ENCODE results near the gene EXD3. TPM values are rescaled to one million over a fixed set of nuclear protein-coding genes. Genes with fewer than 3 reads are reported as not detected.

Gene EXD3
- total and polyA plus RNA-seq, 2 donors (not counting 1 experiment from before 2014, with no cell fraction given) = 2.6 to 13.0 TPM

- Histone ChIP-seq H3K4me1 (ENCODE audit: control insufficient read depth, extremely low read depth, insufficient read depth, low read length) (peaks cover 3% of the 10 kb centered on the region), H3K36me3 (ENCODE audit: control insufficient read depth, insufficient read depth, low read length) (peaks cover 12% of the 10 kb centered on the region), H3K27me3 (ENCODE audit: control insufficient read depth, insufficient read depth, low read length) (no peaks in the 10 kb centered on the region), H3K4me3 (replicated peaks in 1 of 4; ENCODE audit: control extremely low read depth in 1 of 4, insufficient read depth in 1 of 4, low read depth in 3 of 4, low read length in 4 of 4) (peak overlapping the region in 1 of 4 experiments; percentile 52), H3K9ac (ENCODE audit: insufficient read depth, low read length) (peak overlapping the region; percentile 55), H3K9me3 (ENCODE audit: control insufficient read depth, insufficient read depth, low read depth, low read length) (no peaks in the 10 kb centered on the region), H2AFZ (ENCODE audit: low read length) (peak overlapping the region; percentile 83), H3K27ac (ENCODE audit: insufficient read depth, low read length) (peak overlapping the region; percentile 61), H3K4me2 (ENCODE audit: extremely low read depth, insufficient read depth, low read length) (peak overlapping the region; percentile 72), H4K20me1 (ENCODE audit: control insufficient read depth, extremely low read depth, insufficient read depth, low read length) (no peaks in the 10 kb centered on the region), H3K79me2 (ENCODE audit: control insufficient read depth, insufficient read depth, low read length) (peaks cover 3% of the 10 kb centered on the region)
- DNase-seq (ENCODE audit: low read depth in 2 of 2) = no peak
- no peak for TF ChIP-seq EZH2 (IDR thresholded peaks at IDR 0.05; ENCODE audit: low read length, missing control alignments)
- TF ChIP-seq CTCF (conservative IDR thresholded peaks at IDR 0.05 in 1 of 2, IDR thresholded peaks at IDR 0.05 in 1 of 2; ENCODE audit: low read depth in 1 of 2, low read length in 2 of 2) = no peak
These were observed 36.8 kb upstream of the EXD3 start for GRCh38 chr9:137459601-137460362.

GRCh38 chr9:137459152-137459600, 36.2 kb upstream of the EXD3 start, which contains the start of gene NSMF:
TSS of gene NSMF (minus strand) at chr9:137459334. CDS start at chr9:137459102, 232 bp downstream.
- Histone ChIP-seq H3K4me3 (replicated peaks in 1 of 4; ENCODE audit: control extremely low read depth in 1 of 4, insufficient read depth in 1 of 4, low read depth in 3 of 4, low read length in 4 of 4) (peak within 1 kb of the TSS; percentile 56 to 79 (median 72)), H3K9ac (ENCODE audit: insufficient read depth, low read length) (peak within 1 kb of the TSS; percentile 77), H3K4me1 (ENCODE audit: control insufficient read depth, extremely low read depth, insufficient read depth, low read length) (peaks cover 3% of the 10 kb centered on the region), H2AFZ (ENCODE audit: low read length) (peak within 1 kb of the TSS; percentile 83), H3K36me3 (ENCODE audit: control insufficient read depth, insufficient read depth, low read length) (peaks cover 12% of the 10 kb centered on the region), H3K27ac (ENCODE audit: insufficient read depth, low read length) (peak within 1 kb of the TSS; percentile 71), H3K4me2 (ENCODE audit: extremely low read depth, insufficient read depth, low read length) (peak within 1 kb of the TSS; percentile 90), H3K9me3 (ENCODE audit: control insufficient read depth, insufficient read depth, low read depth, low read length) (no peaks in the 10 kb centered on the region), H3K79me2 (ENCODE audit: control insufficient read depth, insufficient read depth, low read length) (peaks cover 3% of the 10 kb centered on the region), H3K27me3 (ENCODE audit: control insufficient read depth, insufficient read depth, low read length) (no peaks in the 10 kb centered on the region), H4K20me1 (ENCODE audit: control insufficient read depth, extremely low read depth, insufficient read depth, low read length) (no peaks in the 10 kb centered on the region)
- peak; percentile 80 to 91 for DNase-seq (ENCODE audit: low read depth in 2 of 2)
- no peak for TF ChIP-seq CTCF (conservative IDR thresholded peaks at IDR 0.05 in 1 of 2, IDR thresholded peaks at IDR 0.05 in 1 of 2; ENCODE audit: low read depth in 1 of 2, low read length in 2 of 2)
- TF ChIP-seq EZH2 (IDR thresholded peaks at IDR 0.05; ENCODE audit: low read length, missing control alignments) = no peak

- DNase-seq (ENCODE audit: low read depth in 2 of 2) = peak in 1 of 2 donors; percentile 33
- H3K27ac ChIP-seq (ENCODE audit: insufficient read depth, low read length) = peak overlapping the region; percentile 71
- H3K4me1 ChIP-seq (ENCODE audit: control insufficient read depth, extremely low read depth, insufficient read depth, low read length) = peaks cover 3% of the 10 kb centered on the region
- peaks cover 3% of the 10 kb centered on the region for H3K79me2 ChIP-seq (ENCODE audit: control insufficient read depth, insufficient read depth, low read length)
- H3K4me3 ChIP-seq (replicated peaks in 1 of 4; ENCODE audit: control extremely low read depth in 1 of 4, insufficient read depth in 1 of 4, low read depth in 3 of 4, low read length in 4 of 4) = peak overlapping the region; percentile 56 to 79 (median 72)
- no peaks in the 10 kb centered on the region for H3K27me3 ChIP-seq (ENCODE audit: control insufficient read depth, insufficient read depth, low read length)
- no peak overlapping the region for H2AFZ ChIP-seq (ENCODE audit: low read length)
- H3K4me2 ChIP-seq (ENCODE audit: extremely low read depth, insufficient read depth, low read length) = peak overlapping the region; percentile 90
- H3K9me3 ChIP-seq (ENCODE audit: control insufficient read depth, insufficient read depth, low read depth, low read length) = no peaks in the 10 kb centered on the region
- peak overlapping the region; percentile 77 for H3K9ac ChIP-seq (ENCODE audit: insufficient read depth, low read length)
- H3K36me3 ChIP-seq (ENCODE audit: control insufficient read depth, insufficient read depth, low read length) = peaks cover 12% of the 10 kb centered on the region
- TF ChIP-seq EZH2 (IDR thresholded peaks at IDR 0.05; ENCODE audit: low read length, missing control alignments) = no peak
- TF ChIP-seq CTCF (conservative IDR thresholded peaks at IDR 0.05 in 1 of 2, IDR thresholded peaks at IDR 0.05 in 1 of 2; ENCODE audit: low read depth in 1 of 2, low read length in 2 of 2) = no peak
- H4K20me1 ChIP-seq (ENCODE audit: control insufficient read depth, extremely low read depth, insufficient read depth, low read length) = no peaks in the 10 kb centered on the region
These were observed 35.5 kb upstream of the EXD3 start for GRCh38 chr9:137458194-137459151.
